SKM-1 (cell line): ENCODE measurements around the gene MROH2B.

ENCODE experiments used
- DNase-seq: peaks from one replicate; lab custom pipeline; 2025; ENCODE audit not compliant: unreplicated experiment; lab: John Stamatoyannopoulos, UW

Gene MROH2B

GRCh38 chr5:41071242-41071641 lies at the start of gene MROH2B:
Gene MROH2B (minus strand): TSS chr5:41071342. CDS start chr5:41070852, 490 bp downstream.
- no peak for DNase-seq

GRCh38 chr5:41120600-41120999 lies 49.5 kb upstream of the MROH2B start:
- DNase-seq = no peak

GRCh38 chr5:41118177-41118576 lies 47.0 kb upstream of the MROH2B start:
- no peak for DNase-seq

GRCh38 chr5:41115281-41115680 lies 44.1 kb upstream of the MROH2B start:
- no peak for DNase-seq

- DNase-seq = no peak
These were observed 41.6 kb upstream of the MROH2B start for GRCh38 chr5:41112486-41113455.

GRCh38 chr5:41109186-41109585 lies 38.0 kb upstream of the MROH2B start:
- no peak for DNase-seq

GRCh38 chr5:41102341-41102740 lies 31.2 kb upstream of the MROH2B start:
- DNase-seq = no peak

- DNase-seq = no peak
These were observed 26.5 kb upstream of the MROH2B start for GRCh38 chr5:41097642-41098041.

GRCh38 chr5:41095324-41096101 lies 24.4 kb upstream of the MROH2B start:
- DNase-seq = no peak

- no peak for DNase-seq
These were observed 23.7 kb upstream of the MROH2B start for GRCh38 chr5:41094871-41095270.

GRCh38 chr5:41093803-41094202 lies 22.7 kb upstream of the MROH2B start:
- no peak for DNase-seq

GRCh38 chr5:41087461-41087860 lies 16.3 kb upstream of the MROH2B start:
- DNase-seq = no peak

- DNase-seq = no peak
These were observed 12.2 kb upstream of the MROH2B start for GRCh38 chr5:41083306-41083705.

- no peak for DNase-seq
These were observed 833 bp upstream of the MROH2B start for GRCh38 chr5:41071975-41072374.

- DNase-seq = no peak
These were observed 3.2 kb downstream of the MROH2B start for GRCh38 chr5:41067714-41068568.

GRCh38 chr5:41065691-41066335 lies 5.3 kb downstream of the MROH2B start:
- no peak for DNase-seq

GRCh38 chr5:41057940-41058339 lies 13.2 kb downstream of the MROH2B start:
- DNase-seq = no peak

GRCh38 chr5:41057231-41057630 lies 13.9 kb downstream of the MROH2B start:
- DNase-seq = no peak

- DNase-seq = no peak
These were observed 22.2 kb downstream of the MROH2B start for GRCh38 chr5:41048986-41049385.

- DNase-seq = no peak
These were observed 27.9 kb downstream of the MROH2B start for GRCh38 chr5:41043109-41043747.
